Measurements from ENCODE around the gene RIC3. TPM values are rescaled to one million over a fixed set of nuclear protein-coding genes. Genes with fewer than 3 reads are reported as not detected.

RIC3 gene
- total RNA-seq, 1 experiment from 2014 or later: 23.7 TPM

- Histone ChIP-seq H3K79me1 (ENCODE audit: insufficient read depth, low read depth, low read length, poor library complexity, severe bottlenecking) (no peaks in the 10 kb centered on the region), H4K5ac (ENCODE audit: insufficient read length, low read depth, low read length) (no peak overlapping the region), H3K56ac (ENCODE audit: insufficient read length, low read depth, low read length) (no peak overlapping the region), H4K20me1 (ENCODE audit: control insufficient read depth, insufficient read depth, insufficient read length) (no peaks in the 10 kb centered on the region), H3K14ac (ENCODE audit: insufficient read depth, low read length) (no peak overlapping the region; the same call in 1 of the 2 replicates), H3K18ac (ENCODE audit: insufficient read length, low read depth, low read length) (no peak overlapping the region), H3K23ac (ENCODE audit: insufficient read length, low read depth, low read length) (no peak overlapping the region), H2BK5ac (ENCODE audit: insufficient read length, low read length) (no peak overlapping the region), H3K9ac (ENCODE audit: extremely low read depth, insufficient read length, low read length) (no peak overlapping the region), H2BK20ac (ENCODE audit: low read depth, low read length, poor library complexity, severe bottlenecking) (no peak overlapping the region), H2AFZ (ENCODE audit: low read length) (no peak overlapping the region), H3K9me3 (ENCODE audit: control insufficient read depth, low read depth, low read length) (no peaks in the 10 kb centered on the region), H2AK5ac (ENCODE audit: insufficient read length, low read length) (no peak overlapping the region), H3K79me2 (ENCODE audit: insufficient read depth, low read length) (no peaks in the 10 kb centered on the region), H3K27me3 (ENCODE audit: insufficient read depth, low read length) (no peaks in the 10 kb centered on the region), H4K91ac (ENCODE audit: insufficient read length, low read depth, low read length) (no peak overlapping the region), H3K27ac (ENCODE audit: insufficient read length, low read depth, low read length) (no peak overlapping the region), H2BK12ac (ENCODE audit: insufficient read length, low read depth, low read length) (no peak overlapping the region), H4K8ac (replicated peaks; ENCODE audit: insufficient read length, low read depth, low read length) (no peak overlapping the region), H3K4me1 (ENCODE audit: insufficient read depth, low read length) (no peaks in the 10 kb centered on the region), H2BK15ac (ENCODE audit: low read depth, low read length) (no peak overlapping the region), H2BK120ac (ENCODE audit: low read depth, low read length, poor library complexity, severe bottlenecking) (no peak overlapping the region), H3K4me2 (ENCODE audit: insufficient read depth, insufficient read length, low read length) (no peak overlapping the region), H3K23me2 (ENCODE audit: insufficient read length, low read depth, low read length, poor library complexity, severe bottlenecking) (no peaks in the 10 kb centered on the region), H3T11ph (ENCODE audit: low read length) (no peak overlapping the region), H3K4ac (ENCODE audit: low read depth, low read length) (no peak overlapping the region)
- H3K4me3 Mint-ChIP-seq: no peak overlapping the region
- H3K27me3 Mint-ChIP-seq (ENCODE audit: low read depth): peaks cover 11% of the 10 kb centered on the region
- no CpG with 5 or more reads among the region's 5 CpGs for WGBS (ENCODE audit: extremely low coverage, insufficient read length, low lambda C conversion rate)
- TF ChIP-seq CTCF (conservative IDR thresholded peaks at IDR 0.05): no peak
- no peaks in the 10 kb centered on the region for H3K36me3 Mint-ChIP-seq (ENCODE audit: insufficient read depth in 1 of 3, low read depth in 3 of 3)
- no peaks in the 10 kb centered on the region for H3K9me3 Mint-ChIP-seq
- peaks cover 16 to 18% of the 10 kb centered on the region in 2 experiments for H3K4me1 Mint-ChIP-seq
- DNase-seq: peak; percentile 12
- no peak overlapping the region for H3K27ac Mint-ChIP-seq
Measured at GRCh38 chr11:8204025-8204424, 35.2 kb upstream of the RIC3 start.

Measured in H9 (cell line).